Measurements from ENCODE around the gene AGAP1. TPM values are rescaled to one million over a fixed set of nuclear protein-coding genes. Genes with fewer than 3 reads are reported as not detected.

AGAP1 gene
- total and polyA plus RNA-seq, 9 donors, result 5.7 to 32.2 (median 20.2) TPM

- TF ChIP-seq CTCF (IDR thresholded peaks at IDR 0.05), result no peak
- no peak for TF ChIP-seq POLR2A (IDR thresholded peaks at IDR 0.05)
- no peak for TF ChIP-seq EP300 (IDR thresholded peaks at IDR 0.05)
- Histone ChIP-seq H3K4me1 (ENCODE audit: insufficient read depth) (no peaks in the 10 kb centered on the region), H3K4me3 (no peak overlapping the region), H3K27ac (no peak overlapping the region), H3K9me3 (no peaks in the 10 kb centered on the region), H3K27me3 (no peaks in the 10 kb centered on the region), H3K36me3 (no peaks in the 10 kb centered on the region)
- 63 to 72% (median 67%) methylated on average over 13 of the region's 13 CpGs for WGBS, 3 donors
- DNase-seq, result no peak
- intact Hi-C loops (cut with DNase I), result no loop called here
Observed at GRCh38 chr2:235716875-235717496, 223.1 kb downstream of the AGAP1 start.

- TF ChIP-seq POLR2A (IDR thresholded peaks at IDR 0.05) (no peak), CTCF (IDR thresholded peaks at IDR 0.05) (no peak), EP300 (IDR thresholded peaks at IDR 0.05) (no peak)
- DNase-seq, result no peak
- no peak overlapping the region for H3K27ac ChIP-seq
- intact Hi-C loops (cut with DNase I), result no loop called here
- H3K9me3 ChIP-seq, result no peaks in the 10 kb centered on the region
- no peaks in the 10 kb centered on the region for H3K27me3 ChIP-seq
- H3K4me3 ChIP-seq, result no peak overlapping the region
- peaks cover 1% of the 10 kb centered on the region for H3K4me1 ChIP-seq (ENCODE audit: insufficient read depth)
- no peaks in the 10 kb centered on the region for H3K36me3 ChIP-seq
- 80 to 83% (median 83%) methylated on average over 7 of the region's 7 CpGs for WGBS, 3 donors
Observed at GRCh38 chr2:235719146-235719942, 225.5 kb downstream of the AGAP1 start.

GRCh38 chr2:235721625-235722024 is 227.8 kb downstream of the AGAP1 start:
- no peaks in the 10 kb centered on the region for H3K36me3 ChIP-seq
- no peak for TF ChIP-seq CTCF (IDR thresholded peaks at IDR 0.05)
- no peak for TF ChIP-seq EP300 (IDR thresholded peaks at IDR 0.05)
- TF ChIP-seq POLR2A (IDR thresholded peaks at IDR 0.05), result no peak
- WGBS, 3 donors, result 93 to 99% (median 96%) methylated on average over 3 of the region's 3 CpGs
- DNase-seq, result no peak
- H3K4me3 ChIP-seq, result no peak overlapping the region
- no peaks in the 10 kb centered on the region for H3K9me3 ChIP-seq
- peaks cover 3% of the 10 kb centered on the region for H3K4me1 ChIP-seq (ENCODE audit: insufficient read depth)
- H3K27me3 ChIP-seq, result no peaks in the 10 kb centered on the region
- intact Hi-C loops (cut with DNase I), result no loop called here
- no peak overlapping the region for H3K27ac ChIP-seq

- 90 to 95% (median 93%) methylated on average over 7 of the region's 7 CpGs for WGBS, 3 donors
- no peak overlapping the region for H3K4me3 ChIP-seq
- TF ChIP-seq POLR2A (IDR thresholded peaks at IDR 0.05) (no peak), EP300 (IDR thresholded peaks at IDR 0.05) (no peak), CTCF (IDR thresholded peaks at IDR 0.05) (no peak)
- H3K4me1 ChIP-seq (ENCODE audit: insufficient read depth), result peaks cover 3% of the 10 kb centered on the region
- no peak for DNase-seq
- intact Hi-C loops (cut with DNase I), result no loop called here
- no peak overlapping the region for H3K27ac ChIP-seq
- no peaks in the 10 kb centered on the region for H3K9me3 ChIP-seq
- no peaks in the 10 kb centered on the region for H3K27me3 ChIP-seq
- no peaks in the 10 kb centered on the region for H3K36me3 ChIP-seq
Observed at GRCh38 chr2:235722869-235723268, 229.0 kb downstream of the AGAP1 start.
